ENCODE data around the gene ARHGAP44.

DNA sequence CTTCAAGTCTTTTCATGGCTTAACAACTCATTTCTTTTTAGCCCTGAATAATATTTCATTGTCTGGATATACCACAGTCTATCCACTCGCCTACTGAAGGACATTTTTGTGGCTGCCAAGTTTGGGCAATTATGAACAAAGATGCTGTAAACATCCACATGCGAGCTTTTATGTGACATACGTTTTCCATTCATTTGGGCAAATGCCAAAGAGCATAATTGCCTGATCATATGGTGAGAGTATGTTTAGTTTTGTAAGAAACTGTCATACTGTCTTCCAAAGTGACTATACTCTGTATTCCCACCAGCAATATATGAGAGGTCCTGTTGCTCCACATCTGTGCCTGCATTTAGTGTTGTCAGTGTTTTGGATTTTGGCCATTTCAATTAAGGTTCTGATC is 147.2 kb downstream of the ARHGAP44 start:
- TF ChIP-seq YY1 (IDR thresholded peaks at IDR 0.05; ENCODE audit: insufficient read depth, insufficient read length): no peak
- TF ChIP-seq ZNF274 (IDR thresholded peaks at IDR 0.05; ENCODE audit: low read depth, low read length): no peak
- TF ChIP-seq SUZ12 (IDR thresholded peaks at IDR 0.05; ENCODE audit: extremely low read depth, insufficient read depth, insufficient read length): no peak
